H1 (cell line): ENCODE data around the gene FXN. TPM values are rescaled to one million over a fixed set of nuclear protein-coding genes. Genes with fewer than 3 reads are reported as not detected.

Source experiments
- CTCF ChIA-PET: fragments of 300-600 bp; sonication (Branson Sonifier 250); formaldehyde crosslinking; loops from one replicate; lab custom pipeline; 2021; ENCODE audit not compliant: partially characterized antibody; lab: Charles Lee
- POLR2A ChIA-PET: fragments of 300-600 bp; sonication (Branson Sonifier 250); formaldehyde crosslinking; loops from one replicate; lab custom pipeline; 2021; ENCODE audit warnings: inconsistent platforms; ENCODE audit not compliant: partially characterized antibody; lab: Charles Lee
- DNase-seq, 2 experiments: peaks; one replicate each; pipeline versions ENCODE4 v3.0.0 to v3.0.0-alpha.2; 2010 to 2022; ENCODE audit warnings: low spot score in 2 of 2, low read depth in 1 of 2, mixed read lengths in 1 of 2
- FAIRE-seq: peaks from 2 replicates; lab custom pipeline; 2011; peaks lifted over from hg19 to GRCh38; lab: Jason Lieb, UNC
- H2AFZ ChIP-seq: 2 replicates; pipeline ENCODE4 v1.8.1; 2012; ENCODE audit warnings: low read length, inconsistent platforms
- H2AK5ac ChIP-seq: 2 replicates; pipeline ENCODE4 v1.6.1; 2013; ENCODE audit warnings: low read depth, low read length
- H2BK120ac ChIP-seq: replicated peaks from 2 replicates; pipeline ENCODE3; 2013; ENCODE audit warnings: low read depth, low read length, inconsistent platforms
- H2BK12ac ChIP-seq: 2 replicates; pipeline ENCODE4 v1.6.1; 2013; ENCODE audit warnings: low read depth, low read length
- H2BK15ac ChIP-seq: 2 replicates; pipeline ENCODE4 v1.6.1; 2013; ENCODE audit warnings: low read length
- H2BK20ac ChIP-seq: 2 replicates; pipeline ENCODE4 v1.6.1; 2013; ENCODE audit warnings: low read length
- H2BK5ac ChIP-seq: 2 replicates; pipeline ENCODE4 v1.6.1; 2013; ENCODE audit warnings: low read depth, low read length
- H3K14ac ChIP-seq: 2 replicates; pipeline ENCODE4 v1.6.1; 2013; ENCODE audit warnings: inconsistent platforms; ENCODE audit not compliant: insufficient read length
- H3K18ac ChIP-seq: 2 replicates; pipeline ENCODE4 v1.6.1; 2013; ENCODE audit warnings: low read length; ENCODE audit errors: extremely low read depth
- H3K23ac ChIP-seq: 2 replicates; pipeline ENCODE4 v1.6.1; 2013; ENCODE audit warnings: inconsistent platforms; ENCODE audit not compliant: insufficient read length
- H3K23me2 ChIP-seq: 2 replicates; pipeline ENCODE4 v1.6.1; 2013; ENCODE audit warnings: low read depth, low read length
- H3K27ac ChIP-seq: 2 replicates; pipeline ENCODE4 v1.6.1; 2011; ENCODE audit warnings: low read depth, low read length, inconsistent platforms
- H3K27me3 ChIP-seq, 4 experiments: replicated peaks in 1 of 4; 1 replicate in 1 of 4; 2 replicates in 3 of 4; pipeline versions ENCODE4 v1.6.1 to v1.8.1; 2011 to 2013; ENCODE audit warnings: low read length in 3 of 4, mild to moderate bottlenecking in 3 of 4, inconsistent platforms in 2 of 4, mixed read lengths in 2 of 4, moderate library complexity in 1 of 4; ENCODE audit not compliant: control insufficient read depth in 3 of 4, insufficient read depth in 3 of 4; ENCODE audit errors: extremely low read depth in 1 of 4
- H3K36me3 ChIP-seq, 4 experiments: 2 replicates each; pipeline versions ENCODE4 v1.6.1 to v1.8.1; 2011 to 2013; ENCODE audit warnings: mild to moderate bottlenecking in 4 of 4, low read length in 3 of 4, moderate library complexity in 2 of 4, control low read depth in 1 of 4, inconsistent platforms in 1 of 4; ENCODE audit not compliant: insufficient read depth in 4 of 4, control insufficient read depth in 2 of 4
- H3K4ac ChIP-seq: replicated peaks from 2 replicates; pipeline ENCODE3; 2013; ENCODE audit warnings: low read length, low read depth, mixed read lengths, inconsistent platforms; ENCODE audit not compliant: insufficient read length
- H3K4me1 ChIP-seq, 4 experiments: replicated peaks in 1 of 4; 1 replicate in 1 of 4; 2 replicates in 3 of 4; pipeline versions ENCODE4 v1.6.1 to v1.8.1; 2011 to 2013; ENCODE audit warnings: low read length in 3 of 4, inconsistent platforms in 2 of 4, mixed read lengths in 1 of 4; ENCODE audit not compliant: insufficient read depth in 4 of 4, control insufficient read depth in 3 of 4
- H3K4me2 ChIP-seq, 2 experiments: 2 replicates each; pipeline versions ENCODE4 v1.6.1 to v1.8.1; 2011 to 2013; ENCODE audit warnings: low read depth in 2 of 2, low read length in 2 of 2, control low read depth in 1 of 2, inconsistent platforms in 1 of 2, mild to moderate bottlenecking in 1 of 2; ENCODE audit not compliant: insufficient read depth in 1 of 2
- H3K4me3 ChIP-seq, 4 experiments: fragments of 200-600, 300-600 bp in 1 of 4; sonication (generic), shearing (Covaris generic), sonication (Bioruptor Twin) in 1 of 4; 2 replicates each; pipeline versions ENCODE4 v1.5.1 to v1.8.1; 2011 to 2016; ENCODE audit warnings: low read length in 4 of 4, low read depth in 3 of 4, control low read depth in 2 of 4, inconsistent platforms in 2 of 4, mild to moderate bottlenecking in 2 of 4, mixed read lengths in 1 of 4, moderate library complexity in 1 of 4; ENCODE audit not compliant: insufficient read depth in 2 of 4; ENCODE audit errors: extremely low read depth in 1 of 4
- H3K56ac ChIP-seq: replicated peaks from 2 replicates; pipeline ENCODE3; 2013; ENCODE audit warnings: low read depth, mild to moderate bottlenecking, mixed read lengths, low read length, inconsistent platforms; ENCODE audit not compliant: insufficient read length
- H3K79me1 ChIP-seq: 2 replicates; pipeline ENCODE4 v1.6.1; 2013; ENCODE audit warnings: low read depth, low read length, control low read depth
- H3K79me2 ChIP-seq, 2 experiments: 2 replicates each; pipeline versions ENCODE4 v1.6.1 to v1.8.1; 2012 to 2013; ENCODE audit warnings: low read length in 2 of 2, mild to moderate bottlenecking in 2 of 2, inconsistent platforms in 1 of 2; ENCODE audit not compliant: insufficient read depth in 2 of 2, control insufficient read depth in 1 of 2
- H3K9ac ChIP-seq, 4 experiments: replicated peaks in 1 of 4; 1 replicate in 1 of 4; 2 replicates in 3 of 4; pipeline versions ENCODE4 v1.6.1 to v1.8.1; 2011 to 2013; ENCODE audit warnings: low read depth in 3 of 4, low read length in 3 of 4, control low read depth in 2 of 4, mild to moderate bottlenecking in 2 of 4, moderate library complexity in 2 of 4, inconsistent platforms in 1 of 4; ENCODE audit errors: extremely low read depth in 1 of 4
- H3K9me3 ChIP-seq, 2 experiments: 2 replicates each; pipeline versions ENCODE4 v1.6.1 to v1.8.1; 2012 to 2013; ENCODE audit warnings: mild to moderate bottlenecking in 2 of 2, moderate library complexity in 2 of 2, control low read depth in 1 of 2, inconsistent platforms in 1 of 2, low read depth in 1 of 2, low read length in 1 of 2, mixed read lengths in 1 of 2; ENCODE audit not compliant: insufficient read depth in 2 of 2
- H4K20me1 ChIP-seq, 2 experiments: replicated peaks in 1 of 2; 2 replicates each; pipeline versions ENCODE3 to v1.8.1; 2011 to 2013; ENCODE audit warnings: inconsistent platforms in 2 of 2, low read length in 2 of 2, mild to moderate bottlenecking in 1 of 2; ENCODE audit not compliant: insufficient read depth in 2 of 2, control insufficient read depth in 1 of 2
- H4K5ac ChIP-seq: 2 replicates; pipeline ENCODE4 v1.6.1; 2013; ENCODE audit warnings: low read length, low read depth, mixed read lengths, inconsistent platforms; ENCODE audit not compliant: insufficient read length
- H4K8ac ChIP-seq: 2 replicates; pipeline ENCODE4 v1.8.0; 2013; ENCODE audit warnings: mild to moderate bottlenecking, moderate library complexity, low read length, inconsistent platforms; ENCODE audit not compliant: insufficient read depth; ENCODE audit errors: extremely low read depth
- H4K91ac ChIP-seq: replicated peaks from 2 replicates; pipeline ENCODE3; 2013; ENCODE audit warnings: low read length, mixed read lengths, inconsistent platforms; ENCODE audit not compliant: insufficient read length
- ASH2L ChIP-seq: fragments of 200-600, 300-600 bp; sonication (generic); IDR thresholded peaks from one replicate; pipeline ENCODE4 v1.7.1; 2017; ENCODE audit warnings: low read length
- CTCF ChIP-seq, 3 experiments: IDR thresholded peaks; 1 replicate in 2 of 3; 2 replicates in 1 of 3; pipeline versions ENCODE4 v1.5.1 to v1.6.1; 2011; ENCODE audit warnings: low read length in 3 of 3, mild to moderate bottlenecking in 3 of 3, inconsistent platforms in 2 of 3, low read depth in 1 of 3, moderate library complexity in 1 of 3; ENCODE audit not compliant: insufficient read depth in 1 of 3; ENCODE audit errors: control extremely low read depth in 1 of 3
- EZH2 ChIP-seq: fragments of 200-600 bp; sonication (generic); IDR thresholded peaks from 2 replicates; pipeline ENCODE4 v1.7.1; 2012; ENCODE audit warnings: low read depth, mild to moderate bottlenecking, moderate library complexity, low read length, inconsistent platforms; ENCODE audit not compliant: severe bottlenecking
- PHF8 ChIP-seq: fragments of 200-600 bp; sonication (generic); conservative IDR thresholded peaks from 2 replicates; pipeline ENCODE4 v1.7.1; 2012; ENCODE audit warnings: low read depth, mild to moderate bottlenecking, inconsistent platforms, low read length, moderate library complexity
- RAD21 ChIP-seq, 2 experiments: IDR thresholded peaks in 1 of 2; conservative IDR thresholded peaks in 1 of 2; 2 replicates each; pipeline ENCODE4 v1.6.1; 2011; ENCODE audit warnings: low read depth in 2 of 2, low read length in 2 of 2, improper control_type of control experiment in 1 of 2, inconsistent platforms in 1 of 2, mild to moderate bottlenecking in 1 of 2, moderate library complexity in 1 of 2
- WGBS, 2 experiments: shearing (Covaris generic) in 1 of 2; methylation state at CpG; one replicate each; pipeline versions ENCODE4 v1.1.6 to v1.1.7; 2013 to 2015; ENCODE audit warnings: low lambda C conversion rate in 2 of 2, mixed read lengths in 2 of 2, inconsistent platforms in 1 of 2, low coverage in 1 of 2, missing lambda C conversion rate in 1 of 2; ENCODE audit not compliant: insufficient replicate concordance in 2 of 2, insufficient coverage in 1 of 2, insufficient read length in 1 of 2; ENCODE audit errors: extremely low coverage in 1 of 2, missing lambda C conversion rate in 1 of 2; 5-methylcytosine and 5-hydroxymethylcytosine counted together
- polyA plus RNA-seq, 7 experiments: library from polyadenylated mRNA; depleted of rRNA in 3 of 7; stranded (reverse) in 5 of 7; unstranded in 2 of 7; fragments of >200 nt in 5 of 7; fragments of 200-250 nt in 2 of 7; gene quantifications; 1 replicate in 5 of 7; 2 replicates in 1 of 7; 4 replicates in 1 of 7; pipeline versions ENCODE4 v1.2.1 to v1.2.3, GENCODE V29; 2011 to 2013; ENCODE audit warnings: missing spikeins in 2 of 7, mixed read lengths in 2 of 7
- total RNA-seq: library from RNA; stranded (reverse); fragmentation: NEBNext Ultra II Directional; extraction: Animal tissue kit (Norgen Biotek cat#: 25700); gene quantifications from 2 replicates; pipeline ENCODE4 v1.2.1, GENCODE V29; 2021

Gene FXN
- total and polyA plus RNA-seq, 2 of the 8 experiments (the other 6 are each of a cell fraction or from before 2014, with no cell fraction given): 34.2 to 37.5 TPM

GRCh38 chr9:69063839-69064238, 28.3 kb downstream of the FXN start:
- CTCF ChIA-PET: interaction anchor here (0.6 to 3.6 kb wide), 5 partner anchors 10 to 855 kb away, joined by 3 to 19 read pairs (median 4); no protein-coding TSS in a partner anchor
- FAIRE-seq: no peak

More at GRCh38 chr9:69063839-69064238, 28.3 kb downstream of the FXN start:
- no peak for DNase-seq
- 96% methylated on average over 4 of the region's 4 CpGs; no CpG with 5 or more reads in 1 of the 2 experiments for WGBS, 2 experiments
- H3K23me2 ChIP-seq: no peaks in the 10 kb centered on the region
- no peak overlapping the region for H2BK5ac ChIP-seq
- no peak overlapping the region for H2AFZ ChIP-seq
- no peak overlapping the region for H3K9ac ChIP-seq
- H4K8ac ChIP-seq: no peak overlapping the region
- H3K14ac ChIP-seq: no peak overlapping the region
- H3K4ac ChIP-seq: no peak overlapping the region
- H3K27me3 ChIP-seq: no peaks in the 10 kb centered on the region
- no peaks in the 10 kb centered on the region for H3K79me1 ChIP-seq
- H3K4me2 ChIP-seq: no peak overlapping the region
- no peak overlapping the region for H3K27ac ChIP-seq
- TF ChIP-seq CTCF (IDR thresholded peaks at IDR 0.05; ENCODE audit: control extremely low read depth in 1 of 3, insufficient read depth in 1 of 3, low read depth in 1 of 3, low read length in 3 of 3) (no peak), EZH2 (no peak), ASH2L (no peak), PHF8 (no peak), RAD21 (IDR thresholded peaks at IDR 0.05 in 1 of 2, conservative IDR thresholded peaks at IDR 0.05 in 1 of 2; ENCODE audit: low read depth in 2 of 2, low read length in 2 of 2) (no peak)
- no peak overlapping the region for H2BK20ac ChIP-seq
- H3K18ac ChIP-seq: no peak overlapping the region
- no peaks in the 10 kb centered on the region for H3K9me3 ChIP-seq
- H4K91ac ChIP-seq: no peak overlapping the region
- POLR2A ChIA-PET: interaction anchor here (0.6 to 1.4 kb wide), 3 partner anchors 56 to 192 kb away, joined by 3 to 9 read pairs (median 3); no protein-coding TSS in a partner anchor
- peaks cover 2 to 9% (median 5%) of the 10 kb centered on the region in 4 experiments; a peak in 6 of 7 replicates for H3K4me1 ChIP-seq
- H3K4me3 ChIP-seq: no peak overlapping the region
- no peak overlapping the region for H4K5ac ChIP-seq
- H3K36me3 ChIP-seq: peaks cover 4 to 15% (median 7%) of the 10 kb centered on the region in 4 experiments; a peak in 7 of 8 replicates
- H4K20me1 ChIP-seq: peaks cover 0 to 1% of the 10 kb centered on the region in 2 experiments
- H3K79me2 ChIP-seq: 0 out of 4 replicates have a peak, but pooled peaks cover 0 to 3% of the 10 kb centered on the region in 2 experiments
- no peak overlapping the region for H2BK120ac ChIP-seq
- no peak overlapping the region for H2BK12ac ChIP-seq
- H3K56ac ChIP-seq: no peak overlapping the region
- H2AK5ac ChIP-seq: no peak overlapping the region
- no peak overlapping the region for H3K23ac ChIP-seq
- H2BK15ac ChIP-seq: no peak overlapping the region
